Naive thymus-derived CD8-positive, alpha-beta T cell (primary cell): Measurements from ENCODE around the gene PLAC1. TPM values are rescaled to one million over a fixed set of nuclear protein-coding genes. Genes with fewer than 3 reads are reported as not detected.
A peak's percentile ranks its signal among the peaks of the same experiment; 100 is the strongest.

ENCODE experiments used
- ATAC-seq, 2 donors: fragments of 150-1000 bp; cut with Tn5 transposase in 1 of 2; sonication (Bioruptor Pico), chemical (Tn5 transposase) in 1 of 2; 1 replicate in 1 of 2; 2 replicates in 1 of 2; pipeline ENCODE4 v1.10.0; 2021; ENCODE audit warnings: mild to moderate bottlenecking in 2 of 2, moderate library complexity in 2 of 2
- POLR2A ChIA-PET: fragments of 350-600 bp; sonication (Branson Sonifier 250); formaldehyde crosslinking; loops from one replicate; lab custom pipeline; 2021; ENCODE audit warnings: antibody characterized with exemption; lab: Charles Lee
- DNase-seq, 10 donors: peaks; one replicate each; pipeline versions ENCODE4 v3.0.0 to v3.0.0-alpha.2; 2020 to 2022
- H3K27ac Mint-ChIP-seq, 10 donors: one replicate each; pipeline ENCODE4 v1.8.0; 2020 to 2022; ENCODE audit warnings: mild to moderate bottlenecking in 10 of 10, mixed read lengths in 10 of 10, moderate library complexity in 4 of 10, inconsistent platforms in 1 of 10
- H3K27me3 Mint-ChIP-seq, 5 donors: one replicate each; pipeline ENCODE4 v1.8.0; 2021 to 2022; ENCODE audit warnings: mixed read lengths in 5 of 5
- H3K36me3 Mint-ChIP-seq, 3 donors: one replicate each; pipeline ENCODE4 v1.8.0; 2020 to 2022; ENCODE audit warnings: mixed read lengths in 3 of 3, mild to moderate bottlenecking in 2 of 3, inconsistent platforms in 1 of 3
- H3K4me1 Mint-ChIP-seq, 4 donors: one replicate each; pipeline ENCODE4 v1.8.0; 2021 to 2022; ENCODE audit warnings: mixed read lengths in 4 of 4
- H3K4me3 Mint-ChIP-seq, 10 donors: one replicate each; pipeline ENCODE4 v1.8.0; 2020 to 2022; ENCODE audit warnings: mild to moderate bottlenecking in 10 of 10, mixed read lengths in 10 of 10, moderate library complexity in 6 of 10, inconsistent platforms in 1 of 10
- H3K9me3 Mint-ChIP-seq, 9 donors: one replicate each; pipeline ENCODE4 v1.8.0; 2020 to 2022; ENCODE audit warnings: mixed read lengths in 9 of 9, mild to moderate bottlenecking in 3 of 9, inconsistent platforms in 1 of 9, moderate library complexity in 1 of 9
- polyA plus RNA-seq, 3 donors: library from polyadenylated mRNA; unstranded; fragments of 300-500 nt; fragmentation: Illumina TruSeq; gene quantifications; one replicate each; pipeline ENCODE4 v1.2.3, GENCODE V29; 2021
- total RNA-seq, 8 experiments: library from RNA in 2 of 8; stranded (reverse) in 2 of 8; gene quantifications; one replicate each; pipeline ENCODE4 v1.2.3 and lab custom pipeline; 2021 to 2026

PLAC1 gene
- total and polyA plus RNA-seq, 5 experiments from 2014 or later, result not detected

GRCh38 chrX:134552351-134552750, 105.9 kb downstream of the PLAC1 start:
- POLR2A ChIA-PET, result no interaction called here
- no peak overlapping the region for H3K4me3 Mint-ChIP-seq
- H3K9me3 Mint-ChIP-seq, result no peaks in the 10 kb centered on the region
- H3K4me1 Mint-ChIP-seq, result peaks cover 17 to 27% (median 23%) of the 10 kb centered on the region in 4 donors
- DNase-seq (no peak), ATAC-seq (no peak)
- peaks cover 17 to 44% (median 33%) of the 10 kb centered on the region in 5 donors for H3K27me3 Mint-ChIP-seq
- no peak overlapping the region for H3K27ac Mint-ChIP-seq
- peaks cover 0 to 6% (median 0%) of the 10 kb centered on the region in 3 donors for H3K36me3 Mint-ChIP-seq

GRCh38 chrX:134551376-134552048, 106.8 kb downstream of the PLAC1 start:
- H3K4me3 Mint-ChIP-seq, result peak overlapping the region; percentile 41 to 87 (median 62)
- H3K27ac Mint-ChIP-seq, result peak overlapping the region in 8 of 10 donors; percentile 19 to 67 (median 48)
- ATAC-seq (no peak), DNase-seq (no peak)
- H3K27me3 Mint-ChIP-seq, result peaks cover 17 to 49% (median 39%) of the 10 kb centered on the region in 5 donors
- POLR2A ChIA-PET, result interaction anchor here (0.5 kb wide), 1 partner anchor 365 kb away, joined by 4 read pairs; no protein-coding TSS in a partner anchor
- H3K9me3 Mint-ChIP-seq, result no peaks in the 10 kb centered on the region
- peaks cover 17 to 30% (median 23%) of the 10 kb centered on the region in 4 donors for H3K4me1 Mint-ChIP-seq
- peaks cover 0 to 6% (median 0%) of the 10 kb centered on the region in 3 donors for H3K36me3 Mint-ChIP-seq

GRCh38 chrX:134548257-134549201, 109.7 kb downstream of the PLAC1 start:
- POLR2A ChIA-PET, result no interaction called here
- peak overlapping the region; percentile 66 to 92 (median 78) for H3K27ac Mint-ChIP-seq
- H3K36me3 Mint-ChIP-seq, result peaks cover 0 to 6% (median 0%) of the 10 kb centered on the region in 3 donors
- no peaks in the 10 kb centered on the region for H3K9me3 Mint-ChIP-seq
- peak overlapping the region; percentile 86 to 94 (median 90) for H3K4me3 Mint-ChIP-seq
- peak in 3 of 10 donors; percentile 9 to 19 (median 14) for DNase-seq
- no peak for ATAC-seq
- H3K4me1 Mint-ChIP-seq, result peaks cover 17 to 34% (median 23%) of the 10 kb centered on the region in 4 donors
- H3K27me3 Mint-ChIP-seq, result peaks cover 16 to 47% (median 30%) of the 10 kb centered on the region in 5 donors

- Mint-ChIP-seq H3K4me1 (peaks cover 17 to 39% (median 24%) of the 10 kb centered on the region in 4 donors), H3K36me3 (peaks cover 0 to 6% (median 0%) of the 10 kb centered on the region in 3 donors), H3K9me3 (no peaks in the 10 kb centered on the region), H3K27me3 (peaks cover 16 to 47% (median 29%) of the 10 kb centered on the region in 5 donors), H3K27ac (no peak overlapping the region), H3K4me3 (no peak overlapping the region)
- POLR2A ChIA-PET, result no interaction called here
- no peak for DNase-seq
- no peak for ATAC-seq
These were observed 111.1 kb downstream of the PLAC1 start for GRCh38 chrX:134547047-134547679.

- Mint-ChIP-seq H3K27ac (no peak overlapping the region), H3K4me1 (peaks cover 17 to 39% (median 24%) of the 10 kb centered on the region in 4 donors), H3K9me3 (no peaks in the 10 kb centered on the region), H3K4me3 (no peak overlapping the region), H3K27me3 (peaks cover 16 to 44% (median 29%) of the 10 kb centered on the region in 5 donors), H3K36me3 (peaks cover 0 to 6% (median 0%) of the 10 kb centered on the region in 3 donors)
- POLR2A ChIA-PET, result no interaction called here
- no peak for DNase-seq
- no peak for ATAC-seq
These were observed 112.1 kb downstream of the PLAC1 start for GRCh38 chrX:134546187-134546586.

GRCh38 chrX:134545510-134545909, 112.8 kb downstream of the PLAC1 start:
- no peak for DNase-seq
- Mint-ChIP-seq H3K4me1 (peaks cover 16 to 37% (median 23%) of the 10 kb centered on the region in 4 donors), H3K27ac (peak overlapping the region in 1 of 10 donors; percentile 44), H3K27me3 (peaks cover 15 to 41% (median 25%) of the 10 kb centered on the region in 5 donors), H3K9me3 (no peaks in the 10 kb centered on the region), H3K4me3 (no peak overlapping the region), H3K36me3 (peaks cover 0 to 6% (median 0%) of the 10 kb centered on the region in 3 donors)
- ATAC-seq, result no peak
- POLR2A ChIA-PET, result no interaction called here

- Mint-ChIP-seq H3K27ac (peak overlapping the region in 1 of 10 donors; percentile 59), H3K36me3 (peaks cover 0 to 3% (median 0%) of the 10 kb centered on the region in 3 donors), H3K27me3 (peaks cover 10 to 36% (median 16%) of the 10 kb centered on the region in 5 donors), H3K9me3 (no peaks in the 10 kb centered on the region), H3K4me3 (peak overlapping the region in 4 of 10 donors; percentile 35 to 46 (median 40)), H3K4me1 (peaks cover 8 to 29% (median 15%) of the 10 kb centered on the region in 4 donors)
- ATAC-seq (no peak), DNase-seq (no peak)
- POLR2A ChIA-PET, result no interaction called here
These were observed 113.6 kb downstream of the PLAC1 start for GRCh38 chrX:134544513-134545151.

- Mint-ChIP-seq H3K4me3 (peak overlapping the region in 2 of 10 donors; percentile 35 to 41), H3K27me3 (peaks cover 9 to 35% (median 15%) of the 10 kb centered on the region in 5 donors), H3K4me1 (peaks cover 7 to 26% (median 13%) of the 10 kb centered on the region in 4 donors), H3K36me3 (peaks cover 0 to 3% (median 0%) of the 10 kb centered on the region in 3 donors), H3K27ac (peak overlapping the region in 1 of 10 donors; percentile 59), H3K9me3 (no peaks in the 10 kb centered on the region)
- no peak for ATAC-seq
- POLR2A ChIA-PET, result no interaction called here
- DNase-seq, result no peak
These were observed 114.1 kb downstream of the PLAC1 start for GRCh38 chrX:134544135-134544512.

GRCh38 chrX:134543288-134543687, 115.0 kb downstream of the PLAC1 start:
- DNase-seq, result no peak
- peaks cover 3 to 27% (median 8%) of the 10 kb centered on the region in 5 donors for H3K27me3 Mint-ChIP-seq
- H3K9me3 Mint-ChIP-seq, result no peaks in the 10 kb centered on the region
- no peaks in the 10 kb centered on the region for H3K36me3 Mint-ChIP-seq
- H3K27ac Mint-ChIP-seq, result no peak overlapping the region
- POLR2A ChIA-PET, result no interaction called here
- H3K4me3 Mint-ChIP-seq, result no peak overlapping the region
- ATAC-seq, result no peak
- H3K4me1 Mint-ChIP-seq, result peaks cover under 1 to 17% (median 5%) of the 10 kb centered on the region in 4 donors

GRCh38 chrX:134542485-134542884, 115.8 kb downstream of the PLAC1 start:
- H3K9me3 Mint-ChIP-seq, result no peaks in the 10 kb centered on the region
- H3K27ac Mint-ChIP-seq, result no peak overlapping the region

GRCh38 chrX:134541906-134542305, 116.4 kb downstream of the PLAC1 start:
- Mint-ChIP-seq H3K27me3 (peaks cover 0 to 20% (median 5%) of the 10 kb centered on the region in 5 donors), H3K4me1 (peaks cover 0 to 11% (median 1%) of the 10 kb centered on the region in 4 donors)

More at GRCh38 chrX:134542485-134542884, 115.8 kb downstream of the PLAC1 start:
- H3K4me1 Mint-ChIP-seq, result peaks cover 0 to 13% (median 1%) of the 10 kb centered on the region in 4 donors
- peaks cover 0 to 22% (median 5%) of the 10 kb centered on the region in 5 donors for H3K27me3 Mint-ChIP-seq
- POLR2A ChIA-PET, result no interaction called here
- no peaks in the 10 kb centered on the region for H3K36me3 Mint-ChIP-seq
- no peak for ATAC-seq
- H3K4me3 Mint-ChIP-seq, result no peak overlapping the region
- DNase-seq, result no peak

More at GRCh38 chrX:134541906-134542305, 116.4 kb downstream of the PLAC1 start:
- DNase-seq (no peak), ATAC-seq (no peak)
- POLR2A ChIA-PET, result no interaction called here
- H3K4me3 Mint-ChIP-seq, result no peak overlapping the region
- no peaks in the 10 kb centered on the region for H3K36me3 Mint-ChIP-seq
- H3K27ac Mint-ChIP-seq, result no peak overlapping the region
- H3K9me3 Mint-ChIP-seq, result no peaks in the 10 kb centered on the region
